Measurements from ENCODE around the gene LARP4B. TPM values are rescaled to one million over a fixed set of nuclear protein-coding genes. Genes with fewer than 3 reads are reported as not detected.

The LARP4B gene
- polyA plus RNA-seq, 1 donor (not counting 4 experiments of a cell fraction or from before 2014, with no cell fraction given), result 39.4 TPM

DNA sequence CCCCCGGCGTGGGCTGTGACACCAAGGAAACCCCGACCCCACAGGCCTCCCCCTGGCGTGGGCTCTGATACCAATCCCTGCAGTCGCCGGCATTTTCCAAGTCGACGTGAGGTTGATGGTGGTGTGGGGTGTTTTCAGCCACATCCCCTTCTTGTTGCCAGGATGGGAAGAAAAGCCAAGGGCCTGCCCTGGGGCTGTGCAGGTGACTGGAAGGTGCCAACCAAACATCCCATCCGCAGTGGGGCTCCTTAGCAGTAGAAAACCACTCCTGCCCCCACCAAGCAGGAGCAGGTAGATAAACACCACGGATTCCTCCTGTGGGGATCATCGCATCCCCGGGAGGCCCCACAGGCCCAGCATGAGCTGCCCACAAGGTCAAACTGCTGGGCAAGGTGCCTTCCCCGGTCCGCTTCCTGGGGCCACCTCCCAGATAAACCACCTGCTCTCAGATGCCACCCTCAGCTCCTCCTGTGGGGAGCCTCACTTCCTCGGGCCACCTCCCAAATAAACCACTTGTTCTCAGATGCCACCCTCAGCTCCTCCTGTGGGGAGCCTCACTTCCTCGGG lies 153.5 kb downstream of the LARP4B start:
- H3K4me2 ChIP-seq (ENCODE audit: control insufficient read depth, extremely low read depth, insufficient read depth, low read depth, low read length), result no peak overlapping the region
- H3K9me3 ChIP-seq (ENCODE audit: control insufficient read depth, low read depth, low read length), result no peaks in the 10 kb centered on the region
- H3K4me1 ChIP-seq (ENCODE audit: control insufficient read depth, extremely low read depth, insufficient read depth, low read length), result no peaks in the 10 kb centered on the region
- H3K36me3 ChIP-seq (ENCODE audit: control insufficient read depth in 2 of 2, extremely low read depth in 1 of 2, insufficient read depth in 2 of 2, low read length in 2 of 2), result no peaks in the 10 kb centered on the region
- no peaks in the 10 kb centered on the region for H3K79me2 ChIP-seq (ENCODE audit: control insufficient read depth, insufficient read depth, low read length)
- TF ChIP-seq, protein P1, sequence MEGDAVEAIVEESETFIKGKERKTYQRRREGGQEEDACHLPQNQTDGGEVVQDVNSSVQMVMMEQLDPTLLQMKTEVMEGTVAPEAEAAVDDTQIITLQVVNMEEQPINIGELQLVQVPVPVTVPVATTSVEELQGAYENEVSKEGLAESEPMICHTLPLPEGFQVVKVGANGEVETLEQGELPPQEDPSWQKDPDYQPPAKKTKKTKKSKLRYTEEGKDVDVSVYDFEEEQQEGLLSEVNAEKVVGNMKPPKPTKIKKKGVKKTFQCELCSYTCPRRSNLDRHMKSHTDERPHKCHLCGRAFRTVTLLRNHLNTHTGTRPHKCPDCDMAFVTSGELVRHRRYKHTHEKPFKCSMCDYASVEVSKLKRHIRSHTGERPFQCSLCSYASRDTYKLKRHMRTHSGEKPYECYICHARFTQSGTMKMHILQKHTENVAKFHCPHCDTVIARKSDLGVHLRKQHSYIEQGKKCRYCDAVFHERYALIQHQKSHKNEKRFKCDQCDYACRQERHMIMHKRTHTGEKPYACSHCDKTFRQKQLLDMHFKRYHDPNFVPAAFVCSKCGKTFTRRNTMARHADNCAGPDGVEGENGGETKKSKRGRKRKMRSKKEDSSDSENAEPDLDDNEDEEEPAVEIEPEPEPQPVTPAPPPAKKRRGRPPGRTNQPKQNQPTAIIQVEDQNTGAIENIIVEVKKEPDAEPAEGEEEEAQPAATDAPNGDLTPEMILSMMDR (optimal IDR thresholded peaks at IDR 0.05 in 1 of 3, IDR thresholded peaks at IDR 0.05 in 1 of 3, conservative IDR thresholded peaks at IDR 0.05 in 1 of 3; ENCODE audit: extremely low read depth in 1 of 3, insufficient read depth in 2 of 3, low read length in 3 of 3), result no peak
- no peak for TF ChIP-seq EZH2 (IDR thresholded peaks at IDR 0.05; ENCODE audit: low read length)
- H3K27ac ChIP-seq (ENCODE audit: control insufficient read depth, insufficient read depth, low read length), result no peak overlapping the region
- no peak for FAIRE-seq
- H2AFZ ChIP-seq (ENCODE audit: control insufficient read depth, low read length), result no peak overlapping the region
- peaks cover 8% of the 10 kb centered on the region for H3K27me3 ChIP-seq (ENCODE audit: control insufficient read depth, extremely low read depth, insufficient read depth, low read length)
- no peak overlapping the region for H3K4me3 ChIP-seq (ENCODE audit: control insufficient read depth in 2 of 3, extremely low read depth in 1 of 3, insufficient read depth in 2 of 3, low read depth in 1 of 3, low read length in 3 of 3)
- no peaks in the 10 kb centered on the region for H4K20me1 ChIP-seq (ENCODE audit: control insufficient read depth, extremely low read depth, insufficient read depth, low read length)
- no peak for DNase-seq (ENCODE audit: low read depth, low spot score)
- no peak overlapping the region for H3K9ac ChIP-seq (ENCODE audit: control insufficient read depth, extremely low read depth, insufficient read depth, low read length)
- no peaks in the 10 kb centered on the region for H3K9me1 ChIP-seq (ENCODE audit: control insufficient read depth, extremely low read depth, insufficient read depth, low read length)
- dilution Hi-C loops (cut with MboI; ENCODE audit: extremely low pct_ligation_motif_present, low sequenced_read_pairs), result no loop called here

DNA sequence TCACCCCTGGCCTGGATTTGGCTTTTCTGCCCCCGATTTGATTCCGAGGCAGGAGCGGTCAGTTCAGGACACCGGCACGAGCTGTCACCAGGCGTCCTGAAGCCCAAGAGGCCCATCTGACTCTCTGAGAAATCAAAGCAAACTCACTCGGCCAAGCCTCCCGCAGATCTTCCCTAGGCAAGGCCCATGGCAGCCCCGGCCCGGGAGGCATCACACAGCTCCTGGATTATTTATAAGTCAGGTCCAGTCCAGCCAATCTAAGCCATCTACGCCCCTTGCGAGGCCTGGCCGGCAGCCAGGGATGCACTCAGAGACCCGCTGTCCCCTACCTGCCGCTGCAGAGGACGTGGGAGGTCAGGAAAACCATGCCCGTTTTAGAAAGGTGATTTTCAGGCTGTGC lies 154.7 kb downstream of the LARP4B start:
- dilution Hi-C loops (cut with MboI; ENCODE audit: extremely low pct_ligation_motif_present, low sequenced_read_pairs), result no loop called here
- H4K20me1 ChIP-seq (ENCODE audit: control insufficient read depth, extremely low read depth, insufficient read depth, low read length), result no peaks in the 10 kb centered on the region
- no peak overlapping the region for H3K4me3 ChIP-seq (ENCODE audit: control insufficient read depth in 2 of 3, extremely low read depth in 1 of 3, insufficient read depth in 2 of 3, low read depth in 1 of 3, low read length in 3 of 3)
- H3K9ac ChIP-seq (ENCODE audit: control insufficient read depth, extremely low read depth, insufficient read depth, low read length), result no peak overlapping the region
- H3K36me3 ChIP-seq (ENCODE audit: control insufficient read depth in 2 of 2, extremely low read depth in 1 of 2, insufficient read depth in 2 of 2, low read length in 2 of 2), result no peaks in the 10 kb centered on the region
- H3K27ac ChIP-seq (ENCODE audit: control insufficient read depth, insufficient read depth, low read length), result no peak overlapping the region
- H3K9me3 ChIP-seq (ENCODE audit: control insufficient read depth, low read depth, low read length), result no peaks in the 10 kb centered on the region
- no peak overlapping the region for H3K4me2 ChIP-seq (ENCODE audit: control insufficient read depth, extremely low read depth, insufficient read depth, low read depth, low read length)
- no peak overlapping the region for H2AFZ ChIP-seq (ENCODE audit: control insufficient read depth, low read length)
- H3K9me1 ChIP-seq (ENCODE audit: control insufficient read depth, extremely low read depth, insufficient read depth, low read length), result no peaks in the 10 kb centered on the region
- no peak for FAIRE-seq
- no peaks in the 10 kb centered on the region for H3K4me1 ChIP-seq (ENCODE audit: control insufficient read depth, extremely low read depth, insufficient read depth, low read length)
- no peaks in the 10 kb centered on the region for H3K79me2 ChIP-seq (ENCODE audit: control insufficient read depth, insufficient read depth, low read length)
- no peak for DNase-seq (ENCODE audit: low read depth, low spot score)
- no peaks in the 10 kb centered on the region for H3K27me3 ChIP-seq (ENCODE audit: control insufficient read depth, extremely low read depth, insufficient read depth, low read length)
- no peak for TF ChIP-seq EZH2 (IDR thresholded peaks at IDR 0.05; ENCODE audit: low read length)
- TF ChIP-seq, protein P1 (optimal IDR thresholded peaks at IDR 0.05 in 1 of 3, IDR thresholded peaks at IDR 0.05 in 1 of 3, conservative IDR thresholded peaks at IDR 0.05 in 1 of 3; ENCODE audit: extremely low read depth in 1 of 3, insufficient read depth in 2 of 3, low read length in 3 of 3), result no peak
